K562 (cell line): Measurements from ENCODE around the gene MRPS6. TPM values are rescaled to one million over a fixed set of nuclear protein-coding genes. Genes with fewer than 3 reads are reported as not detected.

Experiments used
- CHD2 ChIP-seq: IDR thresholded peaks from 2 replicates; pipeline ENCODE4 v1.6.1; 2011; ENCODE audit warnings: low read depth, low read length
- CXXC5 ChIP-seq: fragments of 250-450 bp; sonication (Bioruptor Pico); IDR thresholded peaks from 2 replicates; pipeline ENCODE4 v1.8.0; 2022; ENCODE audit warnings: inconsistent platforms, mild to moderate bottlenecking, moderate library complexity
- GATAD2A ChIP-seq: fragments of 450-650 bp; IDR thresholded peaks from 2 replicates; pipeline ENCODE4 v1.6.1; 2017
- GATAD2B ChIP-seq: fragments of 450-650 bp; IDR thresholded peaks from 2 replicates; pipeline ENCODE4 v1.6.1; 2017; ENCODE audit warnings: mild to moderate bottlenecking, borderline replicate concordance
- HIVEP1 ChIP-seq: fragments of 250-450 bp; sonication (Bioruptor Pico); IDR thresholded peaks from 2 replicates; pipeline ENCODE4 v1.4.0; 2020; ENCODE audit warnings: mild to moderate bottlenecking
- IRF2 ChIP-seq: sonication (generic); formaldehyde crosslinking; IDR thresholded peaks from 2 replicates; pipeline ENCODE4 v1.8.1; 2022; ENCODE audit warnings: mild to moderate bottlenecking, missing genetic modification reagents
- JUN ChIP-seq, 2 experiments: sonication (generic) in 1 of 2; formaldehyde crosslinking in 1 of 2; IDR thresholded peaks; 2 replicates each; pipeline versions ENCODE4 v1.6.1 to v1.8.0; 2012 to 2022; ENCODE audit warnings: borderline replicate concordance in 2 of 2, mild to moderate bottlenecking in 2 of 2, improper control_type of control experiment in 1 of 2, low read depth in 1 of 2, low read length in 1 of 2, missing genetic modification reagents in 1 of 2
- KDM1A ChIP-seq, 2 experiments: fragments of 450-650 bp; IDR thresholded peaks; 2 replicates each; pipeline ENCODE4 v1.6.1; 2016; ENCODE audit warnings: mild to moderate bottlenecking in 2 of 2
- NRF1 ChIP-seq, 2 experiments: fragments of 450-650 bp; IDR thresholded peaks in 1 of 2; conservative IDR thresholded peaks in 1 of 2; 2 replicates each; pipeline ENCODE4 v1.6.1; 2014; ENCODE audit warnings: mild to moderate bottlenecking in 2 of 2
- RNF219 ChIP-seq: fragments of 250-450 bp; sonication (Bioruptor Pico); IDR thresholded peaks from 2 replicates; pipeline ENCODE4 v1.5.0; 2022; ENCODE audit warnings: mild to moderate bottlenecking
- SFPQ ChIP-seq: fragments of 200-400 bp; formaldehyde crosslinking; IDR thresholded peaks from 2 replicates; pipeline ENCODE4 v1.6.1; 2017; ENCODE audit warnings: mild to moderate bottlenecking, low read depth, low read length, moderate library complexity
- SMARCE1 ChIP-seq: fragments of 450-650 bp; IDR thresholded peaks from 2 replicates; pipeline ENCODE4 v1.7.1; 2016; ENCODE audit warnings: mild to moderate bottlenecking
- TCFL5 ChIP-seq: fragments of 250-450 bp; sonication (Bioruptor Pico); conservative IDR thresholded peaks from 2 replicates; pipeline ENCODE4 v1.6.1; 2021; ENCODE audit warnings: mild to moderate bottlenecking, moderate library complexity, matching md5 sums
- ZBTB5 ChIP-seq: fragments of 450-650 bp; IDR thresholded peaks from 2 replicates; pipeline ENCODE4 v1.6.1; 2017; ENCODE audit warnings: antibody characterized with exemption
- ZHX1 ChIP-seq: fragments of 150-350 bp; conservative IDR thresholded peaks from 2 replicates; pipeline ENCODE4 v1.6.1; 2014; ENCODE audit warnings: low read length
- ZNF354B ChIP-seq: fragments of 250-450 bp; sonication (Bioruptor Pico); IDR thresholded peaks from 2 replicates; pipeline ENCODE4 v1.4.0; 2020
- polyA plus RNA-seq, 8 experiments: library from polyadenylated mRNA; depleted of rRNA in 4 of 8; stranded (reverse) in 5 of 8; unstranded in 3 of 8; fragments of >200 nt; fragmentation: Nextera tagmentation in 2 of 8; fragmentation: Illumina TruSeq in 1 of 8; extraction: Ambion mirVana in 2 of 8; extraction: Trizol in 1 of 8; gene quantifications; 2 replicates each; pipeline versions ENCODE4 v1.2.1 to v1.2.3, GENCODE V29; 2011 to 2014; ENCODE audit warnings: inconsistent platforms in 1 of 8, missing spikeins in 1 of 8
- total RNA-seq, 7 experiments: library from RNA; depleted of rRNA in 6 of 7; stranded (reverse); fragments of >200 nt in 6 of 7; fragmentation: Illumina TruSeq in 2 of 7; extraction: Trizol in 2 of 7; gene quantifications; 2 replicates each; pipeline versions ENCODE4 v1.2.1 to v1.2.3, GENCODE V29; 2011 to 2021; ENCODE audit warnings: low replicate concordance in 1 of 7
- TF ChIP-seq, protein P1 (sequence below), 2 experiments: fragments of 450-650 bp; IDR thresholded peaks; 2 replicates each; pipeline ENCODE4 v1.6.1; 2016

MRPS6 gene
- total and polyA plus RNA-seq, 9 of the 15 experiments (the other 6 are each of a cell fraction or from before 2014, with no cell fraction given), result 26.1 to 72.0 (median 39.3) TPM

- TF ChIP-seq, protein P1, sequence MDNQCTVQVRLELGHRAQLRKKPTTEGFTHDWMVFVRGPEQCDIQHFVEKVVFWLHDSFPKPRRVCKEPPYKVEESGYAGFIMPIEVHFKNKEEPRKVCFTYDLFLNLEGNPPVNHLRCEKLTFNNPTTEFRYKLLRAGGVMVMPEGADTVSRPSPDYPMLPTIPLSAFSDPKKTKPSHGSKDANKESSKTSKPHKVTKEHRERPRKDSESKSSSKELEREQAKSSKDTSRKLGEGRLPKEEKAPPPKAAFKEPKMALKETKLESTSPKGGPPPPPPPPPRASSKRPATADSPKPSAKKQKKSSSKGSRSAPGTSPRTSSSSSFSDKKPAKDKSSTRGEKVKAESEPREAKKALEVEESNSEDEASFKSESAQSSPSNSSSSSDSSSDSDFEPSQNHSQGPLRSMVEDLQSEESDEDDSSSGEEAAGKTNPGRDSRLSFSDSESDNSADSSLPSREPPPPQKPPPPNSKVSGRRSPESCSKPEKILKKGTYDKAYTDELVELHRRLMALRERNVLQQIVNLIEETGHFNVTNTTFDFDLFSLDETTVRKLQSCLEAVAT (IDR thresholded peaks at IDR 0.05), result 0 out of 4 replicates have a peak, but pooled peaks of 1 of the 2 experiments have one; percentile 72
- TF ChIP-seq HIVEP1 (CRISPR knock-in tag) (no peak), GATAD2B (0 out of 2 replicates have a peak, but pooled peaks have one; percentile 46), ZNF354B (no peak), GATAD2A (no peak), IRF2 (CRISPR knock-in tag) (no peak), JUN (IDR thresholded peaks at IDR 0.05; ENCODE audit: borderline replicate concordance, low read depth, low read length) (peak; percentile 93), JUN (CRISPR knock-in tag; IDR thresholded peaks at IDR 0.05; ENCODE audit: borderline replicate concordance) (peak; percentile 37; the same call in 1 of the 2 replicates), RNF219 (CRISPR knock-in tag) (no peak), SFPQ (no peak), CHD2 (no peak), ZBTB5 (no peak), KDM1A (IDR thresholded peaks at IDR 0.05) (peak; percentile 92 to 95), SMARCE1 (peak; percentile 94), NRF1 (conservative IDR thresholded peaks at IDR 0.05 in 1 of 2, IDR thresholded peaks at IDR 0.05 in 1 of 2) (peak; percentile 23 to 31; a peak in 2 of 4 replicates), TCFL5 (no peak), CXXC5 (peak; percentile 22; the same call in 1 of the 2 replicates), ZHX1 (no peak)
These were observed 117.4 kb downstream of the MRPS6 start (continued) for GRCh38 chr21:34190576-34191321.
